Liver (tissue), 3 donors: ENCODE results near the gene TBX15.

Source experiments
- HNF4A ChIP-seq, 2 donors: conservative IDR thresholded peaks; 2 replicates each; pipeline ENCODE4 v1.6.1; 2016; ENCODE audit warnings: antibody characterized with exemption in 2 of 2, mild to moderate bottlenecking in 2 of 2
- TAF1 ChIP-seq: conservative IDR thresholded peaks from 2 replicates; pipeline ENCODE4 v1.6.1; 2016; ENCODE audit warnings: antibody characterized with exemption, mild to moderate bottlenecking
- TF ChIP-seq, protein P1 (sequence below): fragments of 150-350 bp; IDR thresholded peaks from 2 replicates; pipeline ENCODE4 v1.5.1; 2017; ENCODE audit warnings: improper control_type of control experiment, low read depth, low read length; ENCODE audit not compliant: missing input control
- donor health status: healthy.
- donor health status: healthy.

DNA sequence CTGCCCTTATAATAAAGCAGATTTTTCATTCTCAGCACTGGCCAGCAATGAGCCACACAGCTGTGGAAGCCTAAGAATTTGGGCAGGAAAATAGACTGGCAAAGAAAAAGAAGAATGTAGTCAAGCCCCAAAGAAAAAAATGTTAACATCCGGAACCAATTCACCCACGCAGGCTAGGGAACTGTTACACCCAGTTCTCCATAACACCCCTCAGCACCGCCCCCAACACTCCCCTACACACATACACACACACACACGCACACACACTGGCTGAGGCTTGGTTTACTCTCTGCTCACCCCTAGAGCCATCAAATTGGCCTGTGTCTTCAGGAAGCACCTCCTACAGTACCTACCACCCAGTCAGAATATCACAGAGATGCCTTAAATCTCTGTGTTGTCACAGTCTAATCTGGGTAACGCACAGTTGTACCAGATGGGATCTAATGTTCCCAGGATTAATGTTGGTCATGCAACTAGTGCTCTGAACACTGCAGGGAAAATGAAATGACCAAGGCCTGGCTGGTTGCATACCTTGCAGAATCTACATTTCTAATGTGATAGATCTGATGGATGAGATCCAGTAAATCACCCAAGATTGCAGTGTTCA is 14.5 kb downstream of the TBX15 start:
- no peak for TF ChIP-seq HNF4A (conservative IDR thresholded peaks at IDR 0.05)
- TF ChIP-seq, protein P1, sequence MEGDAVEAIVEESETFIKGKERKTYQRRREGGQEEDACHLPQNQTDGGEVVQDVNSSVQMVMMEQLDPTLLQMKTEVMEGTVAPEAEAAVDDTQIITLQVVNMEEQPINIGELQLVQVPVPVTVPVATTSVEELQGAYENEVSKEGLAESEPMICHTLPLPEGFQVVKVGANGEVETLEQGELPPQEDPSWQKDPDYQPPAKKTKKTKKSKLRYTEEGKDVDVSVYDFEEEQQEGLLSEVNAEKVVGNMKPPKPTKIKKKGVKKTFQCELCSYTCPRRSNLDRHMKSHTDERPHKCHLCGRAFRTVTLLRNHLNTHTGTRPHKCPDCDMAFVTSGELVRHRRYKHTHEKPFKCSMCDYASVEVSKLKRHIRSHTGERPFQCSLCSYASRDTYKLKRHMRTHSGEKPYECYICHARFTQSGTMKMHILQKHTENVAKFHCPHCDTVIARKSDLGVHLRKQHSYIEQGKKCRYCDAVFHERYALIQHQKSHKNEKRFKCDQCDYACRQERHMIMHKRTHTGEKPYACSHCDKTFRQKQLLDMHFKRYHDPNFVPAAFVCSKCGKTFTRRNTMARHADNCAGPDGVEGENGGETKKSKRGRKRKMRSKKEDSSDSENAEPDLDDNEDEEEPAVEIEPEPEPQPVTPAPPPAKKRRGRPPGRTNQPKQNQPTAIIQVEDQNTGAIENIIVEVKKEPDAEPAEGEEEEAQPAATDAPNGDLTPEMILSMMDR, result no peak
- TF ChIP-seq TAF1, result no peak
